GM04504 (cell line): ENCODE measurements around the gene SLC25A29.

Source experiments
- DNase-seq: peaks from one replicate; pipeline ENCODE4 v3.0.0-alpha.2; 2012; ENCODE audit warnings: low read depth

SLC25A29 gene

GRCh38 chr14:100281286-100282082, 24.8 kb downstream of the SLC25A29 start:
- no peak for DNase-seq

- DNase-seq = no peak
These were observed 26.7 kb downstream of the SLC25A29 start for GRCh38 chr14:100279563-100279962.

GRCh38 chr14:100279133-100279532, 27.1 kb downstream of the SLC25A29 start:
- DNase-seq = no peak

- DNase-seq = no peak
These were observed 27.5 kb downstream of the SLC25A29 start for GRCh38 chr14:100278702-100279101.

- DNase-seq = no peak
These were observed 31.0 kb downstream of the SLC25A29 start for GRCh38 chr14:100275214-100275613.

- no peak for DNase-seq
These were observed 32.0 kb downstream of the SLC25A29 start for GRCh38 chr14:100274250-100274649.

- no peak for DNase-seq
These were observed 34.9 kb downstream of the SLC25A29 start for GRCh38 chr14:100271247-100271939.

- no peak for DNase-seq
These were observed 37.5 kb downstream of the SLC25A29 start for GRCh38 chr14:100268591-100269207.

- no peak for DNase-seq
These were observed 38.3 kb downstream of the SLC25A29 start for GRCh38 chr14:100267990-100268389.

GRCh38 chr14:100263141-100263540, 43.1 kb downstream of the SLC25A29 start:
- DNase-seq = peak; percentile 29

- no peak for DNase-seq
These were observed 43.7 kb downstream of the SLC25A29 start for GRCh38 chr14:100262545-100262944.

- no peak for DNase-seq
These were observed 44.6 kb downstream of the SLC25A29 start for GRCh38 chr14:100261621-100262020.

- no peak for DNase-seq
These were observed 49.8 kb downstream of the SLC25A29 start for GRCh38 chr14:100256339-100256895.

- no peak for DNase-seq
These were observed 53.6 kb downstream of the SLC25A29 start for GRCh38 chr14:100252684-100253083.

GRCh38 chr14:100250732-100251465, 55.3 kb downstream of the SLC25A29 start:
- no peak for DNase-seq

- no peak for DNase-seq
These were observed 59.3 kb downstream of the SLC25A29 start for GRCh38 chr14:100246809-100247428.

- DNase-seq = no peak
These were observed 63.2 kb downstream of the SLC25A29 start for GRCh38 chr14:100243020-100243419.

- DNase-seq = no peak
These were observed 65.0 kb downstream of the SLC25A29 start for GRCh38 chr14:100241279-100241678.
